VCaP (cell line): ENCODE measurements around the gene WWTR1.

Experiments used
- H3K27ac ChIP-seq: fragments of 450-650 bp; 2 replicates; pipeline ENCODE4 v1.5.1; 2017
- CTCF ChIP-seq: fragments of 450-650 bp; conservative IDR thresholded peaks from 2 replicates; pipeline ENCODE4 v1.5.1; 2017; ENCODE audit warnings: mild to moderate bottlenecking, moderate library complexity

WWTR1 gene

DNA sequence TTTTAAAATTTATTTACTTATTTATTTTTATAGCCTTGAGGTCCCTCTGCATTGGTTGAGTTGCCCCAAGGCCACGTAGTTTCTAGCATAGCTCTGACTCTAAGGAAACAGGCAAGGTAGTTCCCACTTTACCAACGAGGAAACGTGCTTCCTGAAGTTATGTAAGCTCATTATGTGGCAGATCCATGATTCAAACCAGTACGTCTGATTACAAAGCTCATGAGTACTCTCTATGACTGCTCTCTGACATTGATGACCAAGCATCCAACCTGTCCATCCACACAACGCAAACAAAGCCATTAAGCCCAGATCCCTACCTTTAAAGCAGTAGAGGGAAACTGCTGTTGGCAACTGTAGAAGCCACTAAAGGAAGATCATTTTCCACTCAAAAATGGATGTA, 25.6 kb downstream of the WWTR1 start:
- no peak overlapping the region for H3K27ac ChIP-seq
- no peak for TF ChIP-seq CTCF

- no peak for TF ChIP-seq CTCF
- no peak overlapping the region for H3K27ac ChIP-seq
These were observed 27.0 kb downstream of the WWTR1 start for GRCh38 chr3:149630806-149631205.

GRCh38 chr3:149628957-149629670, 28.7 kb downstream of the WWTR1 start:
- TF ChIP-seq CTCF = no peak
- H3K27ac ChIP-seq = no peak overlapping the region

DNA sequence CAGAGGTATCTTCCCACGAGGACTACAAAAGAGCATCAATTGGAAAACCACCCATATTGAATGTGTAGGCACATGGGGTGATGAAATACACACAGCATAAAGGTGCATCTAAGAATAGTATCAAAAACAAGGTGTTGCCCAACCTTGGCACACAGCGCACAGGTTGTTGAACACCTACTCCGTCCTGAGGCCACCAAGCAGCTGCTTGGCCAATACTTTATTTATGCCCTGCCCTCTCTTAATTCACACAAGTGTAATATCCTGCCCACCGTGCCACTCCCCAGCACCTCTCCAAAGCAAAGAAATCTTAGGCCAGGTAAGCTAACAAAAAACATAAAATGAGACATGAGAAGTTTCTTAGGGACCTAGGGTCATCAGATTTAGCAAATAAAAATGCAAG, 31.2 kb downstream of the WWTR1 start:
- no peak overlapping the region for H3K27ac ChIP-seq

DNA sequence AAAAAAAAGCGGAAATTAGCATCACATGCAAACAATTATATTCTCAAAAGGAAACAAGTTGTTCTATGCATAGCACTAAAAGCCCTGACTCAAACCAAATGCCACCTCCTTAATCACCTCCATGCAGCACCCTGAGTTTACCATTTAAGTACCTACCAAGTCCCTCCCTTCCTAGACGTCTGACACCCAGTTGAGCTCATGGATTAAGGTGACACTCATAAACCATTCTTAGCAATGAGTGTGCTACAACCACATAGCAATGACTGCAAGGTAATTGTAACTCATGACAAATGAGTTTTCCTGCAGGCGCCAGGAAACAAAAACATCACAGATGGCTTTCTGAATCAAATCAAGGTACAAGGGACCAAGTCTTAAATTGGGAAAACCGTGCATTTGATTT, 32.0 kb downstream of the WWTR1 start:
- no peak for TF ChIP-seq CTCF
- no peak overlapping the region for H3K27ac ChIP-seq

More for the DNA sequence above, 31.2 kb downstream of the WWTR1 start:
- no peak for TF ChIP-seq CTCF

GRCh38 chr3:149623824-149624223, 34.0 kb downstream of the WWTR1 start:
- no peak overlapping the region for H3K27ac ChIP-seq
- no peak for TF ChIP-seq CTCF

DNA sequence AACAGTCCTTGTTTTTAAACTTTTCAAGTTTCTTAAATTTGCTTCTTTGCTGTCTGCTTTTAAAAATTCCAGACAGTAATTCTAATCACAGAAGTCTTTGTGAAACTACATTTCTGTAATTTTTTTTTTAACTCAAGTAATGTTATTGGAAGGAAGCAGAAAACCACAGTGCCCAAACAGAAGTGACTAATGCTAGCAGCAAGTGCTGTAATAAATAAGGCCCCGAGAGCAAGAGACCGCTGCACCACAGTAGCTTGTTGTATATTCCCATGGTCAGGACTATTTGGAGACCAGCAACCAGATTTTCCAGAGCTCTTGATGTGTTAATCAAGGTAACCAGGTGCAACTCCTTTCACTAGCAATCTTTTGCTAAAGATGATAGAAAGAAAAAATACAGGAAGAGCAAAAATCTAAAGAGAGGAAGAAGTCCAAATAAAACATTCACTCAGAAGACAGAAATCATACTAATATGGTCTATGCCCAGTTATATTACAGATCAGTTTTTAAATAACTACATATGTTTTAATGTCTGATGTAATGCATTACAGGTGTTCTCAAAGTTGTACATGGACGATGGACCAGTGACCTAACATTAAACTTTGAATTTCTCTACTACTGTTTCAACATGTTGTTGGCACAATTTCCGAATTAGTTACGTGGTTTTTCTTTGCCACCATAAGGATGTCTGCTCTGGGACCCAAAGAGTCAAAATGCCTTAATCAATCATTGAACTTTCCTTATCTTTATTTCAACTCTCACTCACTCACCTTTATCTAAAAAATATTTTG, 36.4 kb downstream of the WWTR1 start:
- no peak overlapping the region for H3K27ac ChIP-seq
- TF ChIP-seq CTCF = no peak
